HepG2 (cell line): ENCODE data around the gene SEPTIN12. TPM values are rescaled to one million over a fixed set of nuclear protein-coding genes. Genes with fewer than 3 reads are reported as not detected.
A peak's percentile ranks its signal among the peaks of the same experiment; 100 is the strongest.

ENCODE experiments used
- ATAC-seq: fragments of 200-7000 bp; cut with Tn5 transposase; 3 replicates; pipeline ENCODE4 v1.9.1; 2020; ENCODE audit warnings: mild to moderate bottlenecking, moderate library complexity
- BruUV-seq: library from RNA; stranded (reverse); fragments of 400-500 nt; replicated peaks from 2 replicates; lab custom pipeline; 2021; lab: Mats Ljungman, UMichigan
- CTCF ChIA-PET: fragments of 300-600 bp; formaldehyde crosslinking; extraction: SDS; loops from one replicate; lab custom pipeline; 2021; ENCODE audit warnings: low total read pairs, inconsistent platforms, low intra/inter-chr PET ratio; lab: Yijun Ruan, JAX
- POLR2A ChIA-PET: fragments of 350-600 bp; sonication (Branson Sonifier 250); formaldehyde crosslinking; loops from one replicate; lab custom pipeline; 2020; ENCODE audit warnings: antibody characterized with exemption, inconsistent platforms; lab: Yijun Ruan, JAX
- DNase-seq: peaks from one replicate; pipeline ENCODE4 v3.0.0-alpha.2; 2015; ENCODE audit warnings: low spot score
- FAIRE-seq: peaks from 3 replicates; lab custom pipeline; 2011; peaks lifted over from hg19 to GRCh38; lab: Jason Lieb, UNC
- H2AFZ ChIP-seq: one replicate; pipeline ENCODE4 v1.6.1; 2011; ENCODE audit warnings: low read length, inconsistent platforms
- H3K27ac ChIP-seq: fragments of 300-600 bp; 3 replicates; pipeline ENCODE4 v1.8.0; 2011; ENCODE audit warnings: mixed run types, mild to moderate bottlenecking, mixed read lengths, low read length, inconsistent platforms; ENCODE audit not compliant: insufficient read depth; ENCODE audit errors: extremely low read length
- H3K27me3 ChIP-seq, 2 experiments: fragments of 200-600 bp in 1 of 2; 2 replicates in 1 of 2; 3 replicates in 1 of 2; pipeline versions ENCODE4 v1.6.0 to v1.8.0; 2011; ENCODE audit warnings: low read length in 2 of 2, mild to moderate bottlenecking in 2 of 2, moderate library complexity in 2 of 2, inconsistent platforms in 1 of 2; ENCODE audit not compliant: insufficient read depth in 2 of 2, control insufficient read depth in 1 of 2
- H3K36me3 ChIP-seq, 2 experiments: fragments of 200-600 bp in 1 of 2; replicated peaks in 1 of 2; 2 replicates in 1 of 2; 3 replicates in 1 of 2; pipeline versions ENCODE4 v1.5.1 to v1.8.0; 2011; ENCODE audit warnings: low read length in 2 of 2, inconsistent platforms in 1 of 2; ENCODE audit not compliant: insufficient read depth in 2 of 2, control insufficient read depth in 1 of 2
- H3K4me1 ChIP-seq: 2 replicates; pipeline ENCODE4 v1.5.1; 2012; ENCODE audit warnings: low read length, inconsistent platforms; ENCODE audit not compliant: insufficient read depth
- H3K4me2 ChIP-seq: 2 replicates; pipeline ENCODE4 v1.6.0; 2011; ENCODE audit warnings: low read depth, low read length, inconsistent platforms
- H3K4me3 ChIP-seq, 3 experiments: fragments of 200-600 bp in 1 of 3; sonication (generic), shearing (Covaris generic) in 1 of 3; replicated peaks in 1 of 3; 2 replicates each; pipeline ENCODE4 v1.5.1; 2011 to 2016; ENCODE audit warnings: low read length in 3 of 3, inconsistent platforms in 2 of 3, low read depth in 2 of 3, mild to moderate bottlenecking in 2 of 3, control low read depth in 1 of 3, mixed read lengths in 1 of 3; ENCODE audit not compliant: insufficient read depth in 1 of 3
- H3K79me2 ChIP-seq: one replicate; pipeline ENCODE4 v1.6.1; 2011; ENCODE audit warnings: low read length, inconsistent platforms; ENCODE audit not compliant: insufficient read depth
- H3K9ac ChIP-seq: 2 replicates; pipeline ENCODE4 v1.6.0; 2011; ENCODE audit warnings: mild to moderate bottlenecking, low read depth, low read length, inconsistent platforms; ENCODE audit not compliant: insufficient read depth
- H3K9me3 ChIP-seq: 2 replicates; pipeline ENCODE4 v1.5.1; 2012; ENCODE audit warnings: mild to moderate bottlenecking, low read length
- H4K20me1 ChIP-seq: 2 replicates; pipeline ENCODE4 v1.6.0; 2011; ENCODE audit warnings: inconsistent platforms, mild to moderate bottlenecking, low read length, moderate library complexity; ENCODE audit not compliant: insufficient read depth
- CTCF ChIP-seq: sonication (generic); formaldehyde crosslinking; IDR thresholded peaks from 2 replicates; pipeline ENCODE4 v1.5.0; 2020; ENCODE audit warnings: mild to moderate bottlenecking, missing genetic modification reagents, moderate library complexity
- DNMT3B ChIP-seq: conservative IDR thresholded peaks from 2 replicates; pipeline ENCODE4 v1.6.1; 2016; ENCODE audit warnings: missing biosample characterization, control low read depth
- NFIC ChIP-seq: IDR thresholded peaks from 2 replicates; pipeline ENCODE4 v1.6.1; 2012; ENCODE audit warnings: mild to moderate bottlenecking, low read length, inconsistent platforms
- SIX4 ChIP-seq: sonication (generic); formaldehyde crosslinking; IDR thresholded peaks from 2 replicates; pipeline ENCODE4 v1.4.0; 2020; ENCODE audit warnings: missing genetic modification reagents
- STAG1 ChIP-seq: sonication (generic); formaldehyde crosslinking; IDR thresholded peaks from 2 replicates; pipeline ENCODE4 v1.4.0; 2020; ENCODE audit warnings: missing genetic modification reagents
- THYN1 ChIP-seq: sonication (generic); formaldehyde crosslinking; IDR thresholded peaks from 2 replicates; pipeline ENCODE4 v1.8.1; 2023; ENCODE audit warnings: low read depth, mild to moderate bottlenecking, moderate library complexity, missing genetic modification reagents, borderline replicate concordance
- WGBS: methylation state at CpG from one replicate; pipeline ENCODE4 v1.1.6; 2017; ENCODE audit warnings: low lambda C conversion rate; 5-methylcytosine and 5-hydroxymethylcytosine counted together
- in situ Hi-C: cut with HindIII; loops from 2 replicates; pipeline ENCODE4 v1.10.0; 2017; ENCODE audit warnings: low pct_unique_long_range_greater_than_20kb; ENCODE audit not compliant: extremely low pct_ligation_motif_present
- intact Hi-C: fragments of 100-400 bp; cut with micrococcal nuclease; formaldehyde crosslinking; loops from one replicate; pipeline ENCODE4 v1.10.0; 2022; ENCODE audit not compliant: unreplicated experiment
- polyA plus RNA-seq, 8 experiments: library from polyadenylated mRNA; depleted of rRNA in 3 of 8; stranded (reverse) in 7 of 8; unstranded in 1 of 8; fragments of >200 nt; fragmentation: Illumina TruSeq in 4 of 8; extraction: Trizol in 4 of 8; gene quantifications; 2 replicates each; pipeline versions ENCODE4 v1.2.1 to v1.2.3, GENCODE V29; 2011 to 2016; ENCODE audit warnings: low read depth in 4 of 8, missing spikeins in 1 of 8, mixed read lengths in 1 of 8; ENCODE audit not compliant: insufficient read depth in 1 of 8
- total RNA-seq, 5 experiments: library from RNA; depleted of rRNA; stranded (reverse); fragments of >200 nt; fragmentation: Illumina TruSeq; extraction: Trizol; gene quantifications; 2 replicates each; pipeline ENCODE4 v1.2.3, GENCODE V29; 2016; ENCODE audit warnings: low read depth in 1 of 5
- TF ChIP-seq, protein P1 (sequence below): IDR thresholded peaks from 2 replicates; pipeline ENCODE4 v1.6.1; 2016; ENCODE audit warnings: missing compliant biosample characterization, missing genetic modification reagents, borderline replicate concordance

The SEPTIN12 gene
- total and polyA plus RNA-seq, 2 of the 13 experiments (the other 11 are each of a cell fraction or from before 2014, with no cell fraction given): 0.22 TPM; not detected in 1

- Histone ChIP-seq H3K79me2 (no peaks in the 10 kb centered on the region), H3K4me1 (peaks cover 17% of the 10 kb centered on the region), H3K4me3 (no peak overlapping the region), H3K9me3 (no peaks in the 10 kb centered on the region), H3K4me2 (no peak overlapping the region), H3K27me3 (no peaks in the 10 kb centered on the region), H2AFZ (no peak overlapping the region), H3K36me3 (peaks cover 25 to 62% of the 10 kb centered on the region in 2 experiments), H3K9ac (no peak overlapping the region), H3K27ac (no peak overlapping the region), H4K20me1 (no peaks in the 10 kb centered on the region)
- in situ Hi-C loops (no loop called here), intact Hi-C loops (loop anchor here (5.0 kb wide), 1 partner anchor 47 kb away; the partner anchor contains the start of gene ZNF500)
- BruUV-seq: no TSS peak
- POLR2A ChIA-PET: interaction anchor here (1.5 kb wide), 1 partner anchor 80 kb away, joined by 3 read pairs; the partner anchor contains the start of genes ANKS3 and DNAAF8
- DNase-seq (no peak), ATAC-seq (peak; percentile 22; the same call in 1 of the 3 replicates), FAIRE-seq (no peak)
- 91% methylated on average over 13 of the region's 16 CpGs for WGBS
- TF ChIP-seq STAG1 (CRISPR knock-in tag) (0 out of 2 replicates have a peak, but pooled peaks have one; percentile 23), THYN1 (CRISPR knock-in tag) (no peak), CTCF (CRISPR knock-in tag) (0 out of 2 replicates have a peak, but pooled peaks have one; percentile 14), NFIC (no peak), SIX4 (no peak), DNMT3B (no peak)
- TF ChIP-seq, protein P1, sequence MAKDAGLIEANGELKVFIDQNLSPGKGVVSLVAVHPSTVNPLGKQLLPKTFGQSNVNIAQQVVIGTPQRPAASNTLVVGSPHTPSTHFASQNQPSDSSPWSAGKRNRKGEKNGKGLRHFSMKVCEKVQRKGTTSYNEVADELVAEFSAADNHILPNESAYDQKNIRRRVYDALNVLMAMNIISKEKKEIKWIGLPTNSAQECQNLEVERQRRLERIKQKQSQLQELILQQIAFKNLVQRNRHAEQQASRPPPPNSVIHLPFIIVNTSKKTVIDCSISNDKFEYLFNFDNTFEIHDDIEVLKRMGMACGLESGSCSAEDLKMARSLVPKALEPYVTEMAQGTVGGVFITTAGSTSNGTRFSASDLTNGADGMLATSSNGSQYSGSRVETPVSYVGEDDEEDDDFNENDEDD: no peak
- CTCF ChIA-PET: interaction anchor here (0.7 kb wide), 1 partner anchor 81 kb away, joined by 3 read pairs; no protein-coding TSS in a partner anchor
These were observed 26.5 kb upstream of the SEPTIN12 start for GRCh38 chr16:4814542-4815173.
